ENCODE data around the gene COX6A1. TPM values are rescaled to one million over a fixed set of nuclear protein-coding genes. Genes with fewer than 3 reads are reported as not detected.

Gene COX6A1
- total and polyA plus RNA-seq, 12 donors = 378 to 1,577 (median 688) TPM

DNA sequence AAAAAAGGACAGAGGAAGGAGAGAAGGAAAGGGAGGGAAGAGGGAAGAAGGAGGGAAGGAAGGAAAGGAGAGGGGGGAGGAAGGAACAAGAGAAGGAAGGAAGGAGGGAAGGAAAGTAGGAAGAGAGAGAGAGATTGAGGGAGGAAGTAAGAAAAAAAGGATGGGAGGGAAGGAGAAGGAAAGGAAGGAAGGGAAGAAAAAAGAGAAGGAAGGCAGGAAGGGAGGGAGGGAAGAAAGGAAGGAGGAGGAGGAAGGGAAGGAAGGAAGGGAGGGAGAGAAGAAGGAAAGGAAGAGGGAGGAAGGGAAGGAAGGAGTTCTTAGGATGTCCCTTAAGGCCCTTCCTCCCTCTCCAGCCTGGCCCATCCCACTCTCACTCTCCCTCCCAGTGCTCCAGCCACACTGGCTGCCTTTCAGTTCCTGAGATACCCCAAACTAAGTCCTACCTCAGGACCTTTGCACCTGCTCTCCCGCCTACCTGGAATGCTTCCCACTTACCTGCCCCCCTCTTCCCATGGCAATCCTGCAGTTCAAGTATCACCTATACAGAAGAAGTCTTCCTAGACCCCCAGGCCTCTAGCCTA is 47.3 kb upstream of the COX6A1 start:
- Histone ChIP-seq H3K36me3 (replicated peaks in 1 of 2) (no peaks in the 10 kb centered on the region), H3K4me3 (no peak overlapping the region), H3K27ac (no peak overlapping the region), H3K9me3 (replicated peaks in 1 of 3) (no peaks in the 10 kb centered on the region), H3K27me3 (no peaks in the 10 kb centered on the region), H3K4me1 (replicated peaks in 1 of 2) (no peaks in the 10 kb centered on the region)
- TF ChIP-seq POLR2A (IDR thresholded peaks at IDR 0.05) = no peak
- TF ChIP-seq CTCF (IDR thresholded peaks at IDR 0.05) = no peak
- intact Hi-C loops (cut with DNase I) = no loop called here
- 100% methylated on average over 1 of the region's 1 CpG for WGBS, 4 donors
- DNase-seq = no peak

GRCh38 chr12:120394483-120395367 is 43.2 kb upstream of the COX6A1 start:
- H3K4me1 ChIP-seq (replicated peaks in 1 of 2) = no peaks in the 10 kb centered on the region
- DNase-seq = peak in 4 of 7 donors; percentile 18 to 28 (median 24)
- H3K36me3 ChIP-seq (replicated peaks in 1 of 2) = no peaks in the 10 kb centered on the region
- no peak overlapping the region for H3K27ac ChIP-seq
- TF ChIP-seq POLR2A (IDR thresholded peaks at IDR 0.05) (no peak), CTCF (IDR thresholded peaks at IDR 0.05) (no peak)
- 25 to 57% (median 28%) methylated on average over 2 to 18 of the region's 18 CpGs for WGBS, 4 donors
- intact Hi-C loops (cut with DNase I) = no loop called here
- H3K9me3 ChIP-seq (replicated peaks in 1 of 3) = no peaks in the 10 kb centered on the region
- no peaks in the 10 kb centered on the region for H3K27me3 ChIP-seq
- H3K4me3 ChIP-seq = no peak overlapping the region

DNA sequence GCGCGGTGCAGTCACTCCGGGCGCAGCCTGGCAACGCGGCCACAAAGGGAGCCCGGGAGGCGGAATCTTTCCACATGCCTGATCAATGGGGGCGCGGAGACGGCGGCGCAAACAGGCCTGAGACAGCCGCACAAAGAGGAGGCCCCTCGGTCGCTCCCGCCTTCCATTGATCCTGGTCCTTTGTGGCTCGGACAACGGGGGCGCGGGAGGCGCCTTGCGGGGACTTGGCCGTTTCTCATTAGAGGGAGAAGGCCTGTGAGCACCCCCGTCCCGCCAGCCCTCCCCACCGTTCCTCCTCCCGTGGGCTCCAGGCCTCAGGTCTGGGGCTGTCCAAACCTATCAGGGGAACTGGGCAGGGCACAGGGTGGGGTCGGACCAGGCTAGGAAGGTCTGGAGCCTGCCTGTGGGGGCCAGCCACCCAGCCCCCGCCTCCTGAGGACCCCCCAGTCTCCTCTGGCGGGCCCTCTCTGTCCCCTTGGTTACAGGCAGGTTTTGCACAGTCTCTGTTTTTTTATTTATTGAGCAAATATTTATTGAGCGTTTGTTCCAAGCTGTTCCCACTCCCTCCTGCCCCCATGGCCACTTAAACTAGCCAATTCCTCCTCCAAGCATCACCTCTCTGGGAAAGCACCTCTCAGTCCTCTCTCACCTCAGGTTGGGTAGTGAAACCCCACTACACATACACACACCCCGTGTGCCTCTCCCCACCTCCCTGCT is 39.9 kb upstream of the COX6A1 start:
- H3K4me1 ChIP-seq (replicated peaks in 1 of 2) = no peaks in the 10 kb centered on the region
- no peaks in the 10 kb centered on the region for H3K36me3 ChIP-seq (replicated peaks in 1 of 2)
- intact Hi-C loops (cut with DNase I) = no loop called here
- no peak overlapping the region for H3K4me3 ChIP-seq
- no peak for DNase-seq
- H3K27me3 ChIP-seq = no peaks in the 10 kb centered on the region
- H3K9me3 ChIP-seq (replicated peaks in 1 of 3) = no peaks in the 10 kb centered on the region
- no peak overlapping the region for H3K27ac ChIP-seq
- 61 to 78% (median 65%) methylated on average over 8 to 33 of the region's 33 CpGs for WGBS, 4 donors
- no peak for TF ChIP-seq CTCF (IDR thresholded peaks at IDR 0.05)
- no peak for TF ChIP-seq POLR2A (IDR thresholded peaks at IDR 0.05)

DNA sequence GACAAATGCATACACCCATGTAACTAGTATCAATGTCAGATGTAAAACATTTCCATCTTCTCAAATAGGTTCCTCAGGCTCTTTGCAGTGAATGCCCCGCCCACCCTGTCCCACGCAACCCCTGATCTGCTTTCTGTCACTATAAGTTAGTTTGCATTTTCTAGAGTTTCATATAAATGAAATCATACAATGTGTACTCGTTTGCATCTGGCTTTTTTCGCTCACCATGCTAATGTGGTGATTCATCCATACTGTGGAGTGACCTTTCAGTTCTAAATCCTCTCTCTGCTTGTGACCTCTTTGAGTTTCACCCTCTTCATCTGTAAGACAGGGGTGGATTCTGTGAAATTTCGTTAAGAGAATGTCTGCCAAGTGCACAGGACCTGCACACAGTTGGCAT is 38.4 kb upstream of the COX6A1 start:
- 68 to 79% (median 69%) methylated on average over 5 of the region's 5 CpGs for WGBS, 4 donors
- no peaks in the 10 kb centered on the region for H3K27me3 ChIP-seq
- H3K4me1 ChIP-seq (replicated peaks in 1 of 2) = no peaks in the 10 kb centered on the region
- no peak overlapping the region for H3K4me3 ChIP-seq
- no peak for DNase-seq
- intact Hi-C loops (cut with DNase I) = no loop called here
- H3K27ac ChIP-seq = no peak overlapping the region
- H3K36me3 ChIP-seq (replicated peaks in 1 of 2) = no peaks in the 10 kb centered on the region
- no peaks in the 10 kb centered on the region for H3K9me3 ChIP-seq (replicated peaks in 1 of 3)
- TF ChIP-seq POLR2A (IDR thresholded peaks at IDR 0.05) (no peak), CTCF (IDR thresholded peaks at IDR 0.05) (no peak)
